ENCODE measurements around the gene HIP1. TPM values are rescaled to one million over a fixed set of nuclear protein-coding genes. Genes with fewer than 3 reads are reported as not detected.

The HIP1 gene
- total RNA-seq, 1 experiment from 2014 or later = 5.3 TPM

GRCh38 chr7:75735581-75736350, 3.0 kb downstream of the HIP1 start:
- DNase-seq = no peak
- ChIA-PET CTCF (no interaction called here), POLR2A (ENCODE audit: unreplicated experiment) (no interaction called here)
- TF ChIP-seq, protein P1, sequence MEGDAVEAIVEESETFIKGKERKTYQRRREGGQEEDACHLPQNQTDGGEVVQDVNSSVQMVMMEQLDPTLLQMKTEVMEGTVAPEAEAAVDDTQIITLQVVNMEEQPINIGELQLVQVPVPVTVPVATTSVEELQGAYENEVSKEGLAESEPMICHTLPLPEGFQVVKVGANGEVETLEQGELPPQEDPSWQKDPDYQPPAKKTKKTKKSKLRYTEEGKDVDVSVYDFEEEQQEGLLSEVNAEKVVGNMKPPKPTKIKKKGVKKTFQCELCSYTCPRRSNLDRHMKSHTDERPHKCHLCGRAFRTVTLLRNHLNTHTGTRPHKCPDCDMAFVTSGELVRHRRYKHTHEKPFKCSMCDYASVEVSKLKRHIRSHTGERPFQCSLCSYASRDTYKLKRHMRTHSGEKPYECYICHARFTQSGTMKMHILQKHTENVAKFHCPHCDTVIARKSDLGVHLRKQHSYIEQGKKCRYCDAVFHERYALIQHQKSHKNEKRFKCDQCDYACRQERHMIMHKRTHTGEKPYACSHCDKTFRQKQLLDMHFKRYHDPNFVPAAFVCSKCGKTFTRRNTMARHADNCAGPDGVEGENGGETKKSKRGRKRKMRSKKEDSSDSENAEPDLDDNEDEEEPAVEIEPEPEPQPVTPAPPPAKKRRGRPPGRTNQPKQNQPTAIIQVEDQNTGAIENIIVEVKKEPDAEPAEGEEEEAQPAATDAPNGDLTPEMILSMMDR (conservative IDR thresholded peaks at IDR 0.05; ENCODE audit: low read depth, low read length) = no peak
- ATAC-seq = no peak
- intact Hi-C loops (cut with micrococcal nuclease) = loop anchor here (10.0 kb wide), 1 partner anchor 61 kb away; no protein-coding TSS in a partner anchor
- H3K4me1 ChIP-seq (ENCODE audit: insufficient read depth, low read length) = peaks cover 16% of the 10 kb centered on the region
- BruUV-seq (replicated peaks) = no TSS peak
- no peak overlapping the region for H2AFZ ChIP-seq (ENCODE audit: low read length)
- peaks cover 6% of the 10 kb centered on the region for H3F3A ChIP-seq (ENCODE audit: low read length, unreplicated experiment)
- no peaks in the 10 kb centered on the region for H4K20me1 ChIP-seq (ENCODE audit: low read length)
- H3K27me3 ChIP-seq (ENCODE audit: low read length) = no peaks in the 10 kb centered on the region
- H3K79me2 ChIP-seq (ENCODE audit: low read length) = no peaks in the 10 kb centered on the region
- no peak overlapping the region for H3K4me2 ChIP-seq (ENCODE audit: low read length)
- H3K4me3 ChIP-seq (ENCODE audit: low read length) = no peak overlapping the region
- no peak overlapping the region for H3K27ac ChIP-seq (ENCODE audit: low read length)
- no peaks in the 10 kb centered on the region for H3K9me2 ChIP-seq (replicated peaks; ENCODE audit: low read length)
- H3K9ac ChIP-seq (ENCODE audit: low read length) = no peak overlapping the region
- no peaks in the 10 kb centered on the region for H3K9me3 ChIP-seq (ENCODE audit: low read length)
- no peaks in the 10 kb centered on the region for H3K36me3 ChIP-seq (ENCODE audit: low read depth, low read length)

GRCh38 chr7:75734586-75735458, 3.9 kb downstream of the HIP1 start:
- no peak for ATAC-seq
- H3K27ac ChIP-seq (ENCODE audit: low read length) = no peak overlapping the region

More at GRCh38 chr7:75734586-75735458, 3.9 kb downstream of the HIP1 start:
- POLR2A ChIA-PET (ENCODE audit: unreplicated experiment) = no interaction called here
- peaks cover 16% of the 10 kb centered on the region for H3K4me1 ChIP-seq (ENCODE audit: insufficient read depth, low read length)
- DNase-seq = no peak
- H3K4me2 ChIP-seq (ENCODE audit: low read length) = no peak overlapping the region
- no peaks in the 10 kb centered on the region for H3K9me2 ChIP-seq (replicated peaks; ENCODE audit: low read length)
- H2AFZ ChIP-seq (ENCODE audit: low read length) = no peak overlapping the region
- H3F3A ChIP-seq (ENCODE audit: low read length, unreplicated experiment) = peaks cover 6% of the 10 kb centered on the region
- intact Hi-C loops (cut with micrococcal nuclease) = loop anchor here (10.0 kb wide), 1 partner anchor 60 kb away; no protein-coding TSS in a partner anchor
- H4K20me1 ChIP-seq (ENCODE audit: low read length) = no peaks in the 10 kb centered on the region
- CTCF ChIA-PET = no interaction called here
- H3K4me3 ChIP-seq (ENCODE audit: low read length) = no peak overlapping the region
- TF ChIP-seq, protein P1 (conservative IDR thresholded peaks at IDR 0.05; ENCODE audit: low read depth, low read length) = no peak
- TF ChIP-seq EZH2 (IDR thresholded peaks at IDR 0.05; ENCODE audit: low read length, unreplicated experiment) (no peak), EZH2phosphoT487 (IDR thresholded peaks at IDR 0.05; ENCODE audit: borderline replicate concordance, low read length) (no peak)
- H3K79me2 ChIP-seq (ENCODE audit: low read length) = no peaks in the 10 kb centered on the region
- no peaks in the 10 kb centered on the region for H3K27me3 ChIP-seq (ENCODE audit: low read length)
- H3K9me3 ChIP-seq (ENCODE audit: low read length) = no peaks in the 10 kb centered on the region
- BruUV-seq (replicated peaks) = no TSS peak
- H3K36me3 ChIP-seq (ENCODE audit: low read depth, low read length) = no peaks in the 10 kb centered on the region
- H3K9ac ChIP-seq (ENCODE audit: low read length) = no peak overlapping the region

Measured in PC-3 (cell line).